Tibial artery (tissue), 4 donors: ENCODE results near the gene PRUNE1.
A peak's percentile ranks its signal among the peaks of the same experiment; 100 is the strongest.

Source experiments
- DNase-seq, 2 donors: peaks; one replicate each; pipeline ENCODE4 v3.0.0-alpha.2; 2019
- H3K27ac ChIP-seq, 2 donors: fragments of 200-600 bp; sonication (generic) in 1 of 2; 1 replicate in 1 of 2; 2 replicates in 1 of 2; pipeline ENCODE4 v1.5.1; 2018 to 2019; ENCODE audit warnings: mild to moderate bottlenecking in 1 of 2
- H3K27me3 ChIP-seq, 2 donors: fragments of 200-600 bp; sonication (generic) in 1 of 2; one replicate each; pipeline versions ENCODE4 v1.5.1 to v1.6.0; 2016 to 2019
- H3K36me3 ChIP-seq, 3 donors: fragments of 200-600 bp; sonication (generic) in 2 of 3; one replicate each; pipeline ENCODE4 v1.5.1; 2016 to 2019; ENCODE audit warnings: mild to moderate bottlenecking in 2 of 3
- H3K4me1 ChIP-seq, 4 donors: fragments of 200-600 bp; sonication (generic) in 2 of 4; 1 replicate in 3 of 4; 2 replicates in 1 of 4; pipeline ENCODE4 v1.5.1; 2016 to 2019
- H3K4me3 ChIP-seq, 2 donors: fragments of 200-600 bp; sonication (generic) in 1 of 2; 1 replicate in 1 of 2; 2 replicates in 1 of 2; pipeline ENCODE4 v1.5.1; 2018 to 2019; ENCODE audit warnings: mild to moderate bottlenecking in 2 of 2
- H3K9me3 ChIP-seq, 3 donors: fragments of 200-600 bp; sonication (generic) in 1 of 3; one replicate each; pipeline ENCODE4 v1.5.1; 2016 to 2019
- intact Hi-C: fragments of 100-400 bp; cut with DNase I; formaldehyde crosslinking; loops from one replicate; pipeline ENCODE4 v1.15.0; 2023; ENCODE audit warnings: low total_unique reads
- TF ChIP-seq, protein P1 (sequence below), 2 experiments: fragments of 200-600 bp in 1 of 2; fragments of 450-650 bp in 1 of 2; IDR thresholded peaks; one replicate each; pipeline ENCODE4 v1.5.1; 2017 to 2019; ENCODE audit warnings: antibody characterized with exemption in 2 of 2, mild to moderate bottlenecking in 1 of 2, moderate library complexity in 1 of 2

PRUNE1 gene

DNA sequence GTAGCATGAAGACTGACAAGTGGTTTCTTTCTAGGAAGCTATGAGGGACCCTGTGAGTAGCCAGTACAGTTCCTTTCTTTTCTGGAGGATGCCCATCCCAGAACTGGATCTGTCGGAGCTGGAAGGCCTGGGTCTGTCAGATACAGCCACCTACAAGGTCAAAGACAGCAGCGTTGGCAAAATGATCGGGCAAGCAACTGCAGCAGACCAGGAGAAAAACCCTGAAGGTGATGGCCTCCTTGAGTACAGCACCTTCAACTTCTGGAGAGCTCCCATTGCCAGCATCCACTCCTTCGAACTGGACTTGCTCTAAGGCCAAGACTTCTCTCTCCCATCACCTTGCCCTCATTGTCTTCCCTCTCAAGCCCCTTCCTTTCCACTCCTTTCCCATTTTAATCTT, 58.9 kb downstream of the PRUNE1 start:
- intact Hi-C loops: no loop called here
- H3K4me3 ChIP-seq: no peak overlapping the region
- peak in 1 of 2 donors; percentile 53 for DNase-seq
- TF ChIP-seq, protein P1, sequence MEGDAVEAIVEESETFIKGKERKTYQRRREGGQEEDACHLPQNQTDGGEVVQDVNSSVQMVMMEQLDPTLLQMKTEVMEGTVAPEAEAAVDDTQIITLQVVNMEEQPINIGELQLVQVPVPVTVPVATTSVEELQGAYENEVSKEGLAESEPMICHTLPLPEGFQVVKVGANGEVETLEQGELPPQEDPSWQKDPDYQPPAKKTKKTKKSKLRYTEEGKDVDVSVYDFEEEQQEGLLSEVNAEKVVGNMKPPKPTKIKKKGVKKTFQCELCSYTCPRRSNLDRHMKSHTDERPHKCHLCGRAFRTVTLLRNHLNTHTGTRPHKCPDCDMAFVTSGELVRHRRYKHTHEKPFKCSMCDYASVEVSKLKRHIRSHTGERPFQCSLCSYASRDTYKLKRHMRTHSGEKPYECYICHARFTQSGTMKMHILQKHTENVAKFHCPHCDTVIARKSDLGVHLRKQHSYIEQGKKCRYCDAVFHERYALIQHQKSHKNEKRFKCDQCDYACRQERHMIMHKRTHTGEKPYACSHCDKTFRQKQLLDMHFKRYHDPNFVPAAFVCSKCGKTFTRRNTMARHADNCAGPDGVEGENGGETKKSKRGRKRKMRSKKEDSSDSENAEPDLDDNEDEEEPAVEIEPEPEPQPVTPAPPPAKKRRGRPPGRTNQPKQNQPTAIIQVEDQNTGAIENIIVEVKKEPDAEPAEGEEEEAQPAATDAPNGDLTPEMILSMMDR (IDR thresholded peaks at IDR 0.05): no peak
- no peaks in the 10 kb centered on the region for H3K36me3 ChIP-seq
- no peak overlapping the region for H3K27ac ChIP-seq
- peaks cover 0 to 13% (median 4%) of the 10 kb centered on the region in 4 donors for H3K4me1 ChIP-seq
- no peaks in the 10 kb centered on the region for H3K9me3 ChIP-seq
- H3K27me3 ChIP-seq: no peaks in the 10 kb centered on the region

DNA sequence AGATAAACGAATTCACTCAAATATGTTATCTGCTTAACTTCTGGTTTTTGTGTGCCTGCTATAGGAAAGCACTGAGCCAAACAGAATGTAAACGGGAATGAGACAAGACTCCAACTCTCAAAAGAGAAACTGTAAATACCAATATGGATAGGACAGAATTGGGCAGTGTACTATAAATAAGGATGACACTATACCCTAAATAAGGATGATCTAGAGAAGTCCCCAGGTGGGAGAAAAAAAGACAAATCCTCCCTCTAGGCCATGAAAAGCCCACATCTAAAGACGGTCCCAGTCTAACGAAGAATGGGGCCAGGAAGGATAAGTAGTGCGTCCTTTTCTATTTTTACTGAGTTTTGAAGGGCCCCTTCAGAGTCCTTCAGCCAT, 60.8 kb downstream of the PRUNE1 start:
- TF ChIP-seq, protein P1 (IDR thresholded peaks at IDR 0.05): no peak
- intact Hi-C loops: no loop called here
- Histone ChIP-seq H3K27ac (peak overlapping the region in 1 of 2 donors; percentile 96), H3K9me3 (no peaks in the 10 kb centered on the region), H3K4me3 (no peak overlapping the region), H3K27me3 (no peaks in the 10 kb centered on the region), H3K4me1 (peaks cover 0 to 13% (median 4%) of the 10 kb centered on the region in 4 donors), H3K36me3 (no peaks in the 10 kb centered on the region)
- DNase-seq: no peak

DNA sequence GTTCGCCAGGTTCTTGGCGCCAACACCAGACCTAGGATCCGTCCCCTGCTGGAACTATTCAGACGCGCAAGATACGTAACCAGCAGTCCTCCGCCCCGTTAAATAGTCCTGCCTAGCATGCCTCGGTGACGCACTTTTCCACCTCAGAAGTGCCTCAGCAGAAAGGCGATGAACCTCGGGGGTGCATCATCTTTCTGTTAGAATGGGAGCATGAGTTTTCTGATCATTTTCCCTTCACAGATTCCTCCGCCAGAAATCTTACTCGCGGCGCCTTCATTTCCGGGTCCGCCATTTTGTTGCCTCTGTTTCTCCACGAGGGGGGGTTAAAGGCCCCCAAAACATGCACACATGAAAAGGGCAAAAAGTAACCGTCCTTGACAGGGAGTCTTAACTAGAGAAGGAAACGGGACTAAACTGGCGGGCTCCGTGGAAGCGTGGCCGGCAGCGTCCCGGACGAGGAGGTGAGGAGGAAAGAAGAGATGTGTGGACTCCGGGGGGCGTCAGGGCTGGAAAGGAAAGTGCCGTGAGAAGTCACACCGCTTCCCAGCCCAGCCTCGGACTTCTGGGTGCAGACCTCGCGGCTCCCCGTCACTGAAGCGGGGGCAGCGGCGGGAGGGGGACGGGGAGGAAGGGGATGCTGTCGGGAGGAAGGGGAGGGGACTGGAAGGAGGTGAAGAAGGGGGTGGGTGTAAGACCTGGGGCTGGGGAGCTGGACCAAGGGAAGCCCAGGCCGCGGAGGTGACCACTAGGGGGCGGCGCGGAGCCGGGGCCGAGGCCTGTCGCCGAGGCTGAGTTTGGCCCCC, 62.4 kb downstream of the PRUNE1 start, which contains the start of gene GABPB2:
TSS of gene GABPB2 (plus strand) at position 288 of the 803 bp plus-strand sequence. CDS start 17,429 bp downstream, outside the sequence.
- TF ChIP-seq, protein P1 (IDR thresholded peaks at IDR 0.05): peak; percentile 54 to 93
- peak; percentile 93 to 98 for DNase-seq
- Histone ChIP-seq H3K36me3 (peaks cover 0 to 8% (median 0%) of the 10 kb centered on the region in 3 donors), H3K9me3 (no peaks in the 10 kb centered on the region), H3K27me3 (no peaks in the 10 kb centered on the region), H3K4me1 (peaks cover 0 to 13% (median 4%) of the 10 kb centered on the region in 4 donors), H3K4me3 (peak within 1 kb of the TSS; percentile 70 to 93), H3K27ac (peak within 1 kb of the TSS; percentile 96 to 99)
- intact Hi-C loops: no loop called here

DNA sequence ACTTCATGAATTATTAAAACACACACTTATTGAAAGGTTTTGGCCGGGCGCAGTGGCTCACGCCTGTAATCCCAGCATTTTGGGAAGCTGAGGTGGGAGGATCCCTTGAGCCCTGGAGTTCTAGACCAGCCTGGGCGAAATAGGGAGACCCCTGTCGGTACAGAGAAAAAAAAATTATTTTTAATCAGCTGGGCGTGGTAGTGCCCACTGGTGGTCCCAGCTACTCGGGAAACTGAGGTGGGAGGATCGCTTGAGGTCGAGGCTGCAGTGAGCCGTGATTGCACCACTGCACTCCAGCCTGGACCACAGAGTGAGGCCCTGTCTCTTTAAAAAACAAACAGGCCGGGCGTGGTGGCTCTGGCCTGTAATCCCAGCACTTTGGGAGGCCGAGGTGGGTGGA, 64.0 kb downstream of the PRUNE1 start:
- no peaks in the 10 kb centered on the region for H3K27me3 ChIP-seq
- H3K4me1 ChIP-seq: peaks cover 0 to 13% (median 4%) of the 10 kb centered on the region in 4 donors
- intact Hi-C loops: no loop called here
- TF ChIP-seq, protein P1 (IDR thresholded peaks at IDR 0.05): no peak
- no peaks in the 10 kb centered on the region for H3K9me3 ChIP-seq
- peaks cover 0 to 8% (median 0%) of the 10 kb centered on the region in 3 donors for H3K36me3 ChIP-seq
- no peak overlapping the region for H3K4me3 ChIP-seq
- H3K27ac ChIP-seq: peak overlapping the region in 1 of 2 donors; percentile 96
- DNase-seq: no peak
